ENCODE results near the gene BMP7. TPM values are rescaled to one million over a fixed set of nuclear protein-coding genes. Genes with fewer than 3 reads are reported as not detected.

The BMP7 gene
- total and polyA plus RNA-seq, 2 of the 8 experiments (the other 6 are each of a cell fraction or from before 2014, with no cell fraction given), result 9.2 to 14.7 TPM

- no peak overlapping the region for H3K14ac ChIP-seq (ENCODE audit: insufficient read length)
- H3K4me3 ChIP-seq (ENCODE audit: extremely low read depth in 1 of 4, insufficient read depth in 2 of 4, low read depth in 3 of 4, low read length in 4 of 4), result no peak overlapping the region
- 0 out of 2 replicates have a peak overlapping the region, but pooled peaks have one; percentile 62 for H2BK15ac ChIP-seq (ENCODE audit: low read length)
- H3K4ac ChIP-seq (replicated peaks; ENCODE audit: insufficient read length, low read depth, low read length), result no peak overlapping the region
- H3K18ac ChIP-seq (ENCODE audit: extremely low read depth, low read length), result no peak overlapping the region
- no peaks in the 10 kb centered on the region; the same call in 1 of the 2 replicates for H3K23me2 ChIP-seq (ENCODE audit: low read depth, low read length)
- no peak overlapping the region for H2BK5ac ChIP-seq (ENCODE audit: low read depth, low read length)
- no peak overlapping the region for H3K9ac ChIP-seq (replicated peaks in 1 of 4; ENCODE audit: extremely low read depth in 1 of 4, low read depth in 3 of 4, low read length in 3 of 4)
- no peak overlapping the region for H4K91ac ChIP-seq (replicated peaks; ENCODE audit: insufficient read length, low read length)
- CTCF ChIA-PET (ENCODE audit: partially characterized antibody), result interaction anchor here (0.6 to 1.6 kb wide), 5 partner anchors 13 to 106 kb away, joined by 3 to 7 read pairs (median 4); no protein-coding TSS in a partner anchor
- H2AK5ac ChIP-seq (ENCODE audit: low read depth, low read length), result no peak overlapping the region; the same call in 1 of the 2 replicates
- H3K36me3 ChIP-seq (ENCODE audit: control insufficient read depth in 2 of 4, insufficient read depth in 4 of 4, low read length in 3 of 4), result no peaks in the 10 kb centered on the region; a peak in 1 of 8 replicates
- no peak overlapping the region for H2BK120ac ChIP-seq (replicated peaks; ENCODE audit: low read depth, low read length)
- WGBS, 2 experiments (ENCODE audit: extremely low coverage in 1 of 2, insufficient coverage in 1 of 2, insufficient read length in 1 of 2, insufficient replicate concordance in 2 of 2, low coverage in 1 of 2, low lambda C conversion rate in 2 of 2, missing lambda C conversion rate in 1 of 2), result 83% methylated on average over 4 of the region's 4 CpGs; no CpG with 5 or more reads in 1 of the 2 experiments
- peak overlapping the region; percentile 24; the same call in 1 of the 2 replicates for H2BK20ac ChIP-seq (ENCODE audit: low read length)
- no peaks in the 10 kb centered on the region for H3K9me3 ChIP-seq (ENCODE audit: insufficient read depth in 2 of 2, low read depth in 1 of 2, low read length in 1 of 2)
- TF ChIP-seq TBP (IDR thresholded peaks at IDR 0.05; ENCODE audit: low read depth, low read length), result no peak
- H3K4me2 ChIP-seq (ENCODE audit: insufficient read depth in 1 of 2, low read depth in 2 of 2, low read length in 2 of 2), result no peak overlapping the region
- no peaks in the 10 kb centered on the region for H4K20me1 ChIP-seq (replicated peaks in 1 of 2; ENCODE audit: control insufficient read depth in 1 of 2, insufficient read depth in 2 of 2, low read length in 2 of 2)
- no peak overlapping the region for H2AFZ ChIP-seq (ENCODE audit: low read length)
- no peak overlapping the region for H2BK12ac ChIP-seq (ENCODE audit: low read depth, low read length)
- H3K4me1 ChIP-seq (replicated peaks in 1 of 4; ENCODE audit: control insufficient read depth in 3 of 4, insufficient read depth in 4 of 4, low read length in 3 of 4), result peaks cover 4 to 14% (median 8%) of the 10 kb centered on the region in 4 experiments
- POLR2A ChIA-PET (ENCODE audit: partially characterized antibody), result interaction anchor here (1.1 kb wide), 1 partner anchor 46 kb away, joined by 3 read pairs; no protein-coding TSS in a partner anchor
- H3K27me3 ChIP-seq (replicated peaks in 1 of 4; ENCODE audit: control insufficient read depth in 3 of 4, extremely low read depth in 1 of 4, insufficient read depth in 3 of 4, low read length in 3 of 4), result peaks cover 2 to 36% (median 15%) of the 10 kb centered on the region in 4 experiments; a peak in 6 of 7 replicates
- H3K56ac ChIP-seq (replicated peaks; ENCODE audit: insufficient read length, low read depth, low read length), result no peak overlapping the region
- H3K79me2 ChIP-seq (ENCODE audit: control insufficient read depth in 1 of 2, insufficient read depth in 2 of 2, low read length in 2 of 2), result no peaks in the 10 kb centered on the region
- H3K23ac ChIP-seq (ENCODE audit: insufficient read length), result no peak overlapping the region
- no peak overlapping the region for H3K27ac ChIP-seq (ENCODE audit: low read depth, low read length)
- no peak for DNase-seq (ENCODE audit: low read depth in 1 of 2, low spot score in 2 of 2)
- H3K79me1 ChIP-seq (ENCODE audit: low read depth, low read length), result peaks cover 4% of the 10 kb centered on the region
- no peak overlapping the region for H4K8ac ChIP-seq (ENCODE audit: extremely low read depth, insufficient read depth, low read length)
- no peak for FAIRE-seq
- no peak overlapping the region for H4K5ac ChIP-seq (ENCODE audit: insufficient read length, low read depth, low read length)
These were observed 37.0 kb downstream of the BMP7 start for GRCh38 chr20:57229490-57229889.

All from H1 (cell line).